GM18870 (cell line): Measurements from ENCODE around the gene ZNF821.
"Not testable (repeated sequence)": the region's sequence is repeated elsewhere in the genome, so short reads cannot be mapped to it uniquely, and the experiment has no call there.

ENCODE experiments used
- ATAC-seq: cut with Tn5 transposase; IDR thresholded peaks from one replicate; pipeline ENCODE4 v1.9.1; 2021; ENCODE audit warnings: moderate library complexity; ENCODE audit not compliant: unreplicated experiment

The ZNF821 gene

DNA sequence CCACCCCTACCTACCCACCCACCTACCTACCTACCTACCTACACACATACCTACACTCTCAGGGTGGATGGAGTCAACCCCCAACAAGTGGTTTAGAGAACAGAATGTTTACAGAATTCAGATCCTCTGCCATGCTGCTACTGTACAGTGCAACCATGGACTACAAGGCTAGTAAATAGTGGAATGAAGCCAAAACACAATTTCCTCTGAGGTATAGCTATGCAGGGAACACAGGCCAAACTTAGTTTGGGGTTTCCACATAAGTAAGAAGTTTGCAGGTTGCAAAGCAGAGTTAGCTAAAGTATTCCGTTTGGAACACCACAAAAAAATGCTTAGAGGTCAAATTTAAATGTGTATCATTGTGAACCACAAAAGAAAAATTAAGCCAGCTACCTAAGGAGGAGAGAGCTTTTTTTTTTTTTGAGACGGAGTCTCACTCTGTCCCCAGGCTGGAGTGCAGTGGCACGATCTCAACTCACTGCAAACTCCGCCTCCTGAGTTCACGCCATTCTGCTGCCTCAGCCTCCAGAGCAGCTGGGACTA, 72.7 kb downstream of the ZNF821 start:
- no peak for ATAC-seq

DNA sequence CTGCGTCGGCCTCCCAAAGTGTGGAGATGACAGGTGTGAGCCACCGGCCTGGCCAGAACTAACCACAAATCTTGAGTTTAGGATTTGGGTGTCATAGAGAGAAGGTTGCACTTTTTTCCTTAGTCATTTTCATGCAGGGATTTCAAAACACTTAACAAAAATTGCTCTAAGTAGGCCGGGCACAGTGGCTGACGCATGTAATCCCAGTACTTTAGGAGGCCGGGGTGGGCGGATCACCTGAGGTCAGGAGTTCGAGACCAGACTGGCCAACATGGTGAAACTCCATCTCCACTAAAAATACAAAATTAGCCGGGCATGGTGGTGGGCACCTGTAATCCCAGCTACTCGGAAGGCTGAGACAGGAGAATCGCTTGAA, 73.8 kb downstream of the ZNF821 start:
- not testable (repeated sequence) for ATAC-seq
